K562 (cell line): ENCODE data around the gene POU2F1. TPM values are rescaled to one million over a fixed set of nuclear protein-coding genes. Genes with fewer than 3 reads are reported as not detected.

Experiments
- DLX4 ChIP-seq: fragments of 250-450 bp; sonication (Bioruptor Pico); IDR thresholded peaks from 2 replicates; pipeline ENCODE4 v1.6.1; 2021; ENCODE audit warnings: mild to moderate bottlenecking
- ELK1 ChIP-seq: sonication (generic); formaldehyde crosslinking; IDR thresholded peaks from 2 replicates; pipeline ENCODE4 v1.8.1; 2022; ENCODE audit warnings: missing genetic modification reagents
- FOXK1 ChIP-seq: sonication (generic); formaldehyde crosslinking; IDR thresholded peaks from 2 replicates; pipeline ENCODE4 v1.8.0; 2022; ENCODE audit warnings: missing genetic modification reagents, mild to moderate bottlenecking, borderline replicate concordance
- HMGXB4 ChIP-seq: sonication (generic); formaldehyde crosslinking; IDR thresholded peaks from 2 replicates; pipeline ENCODE4 v1.8.1; 2023; ENCODE audit warnings: mild to moderate bottlenecking, missing genetic modification reagents
- JUND ChIP-seq, 2 experiments: IDR thresholded peaks; 2 replicates in 1 of 2; 3 replicates in 1 of 2; pipeline ENCODE4 v1.6.1; 2011; ENCODE audit warnings: borderline replicate concordance in 2 of 2, low read depth in 2 of 2, low read length in 2 of 2, improper control_type of control experiment in 1 of 2, missing biosample characterization in 1 of 2, missing genetic modification characterization in 1 of 2, missing genetic modification reagents in 1 of 2
- MCM5 ChIP-seq: fragments of 450-650 bp; IDR thresholded peaks from 2 replicates; pipeline ENCODE4 v1.6.1; 2016; ENCODE audit warnings: low read depth
- MXD1 ChIP-seq: fragments of 250-450 bp; sonication (Bioruptor Pico); IDR thresholded peaks from 2 replicates; pipeline ENCODE4 v1.8.0; 2021; ENCODE audit warnings: borderline replicate concordance, mild to moderate bottlenecking, moderate library complexity; ENCODE audit not compliant: poor library complexity, severe bottlenecking
- RHOXF2B ChIP-seq: fragments of 250-450 bp; sonication (Bioruptor Pico); conservative IDR thresholded peaks from 2 replicates; pipeline ENCODE4 v1.5.1; 2021
- TCFL5 ChIP-seq: fragments of 250-450 bp; sonication (Bioruptor Pico); conservative IDR thresholded peaks from 2 replicates; pipeline ENCODE4 v1.6.1; 2021; ENCODE audit warnings: mild to moderate bottlenecking, moderate library complexity, matching md5 sums
- VEZF1 ChIP-seq: fragments of 200-800 bp; sonication (Bioruptor generic); IDR thresholded peaks from 2 replicates; pipeline ENCODE4 v1.6.1; 2017; ENCODE audit warnings: missing genetic modification characterization, missing compliant biosample characterization
- ZKSCAN8 ChIP-seq: fragments of 200-800 bp; sonication (Bioruptor generic); IDR thresholded peaks from 2 replicates; pipeline ENCODE4 v1.6.1; 2016; ENCODE audit warnings: missing genetic modification characterization, missing compliant biosample characterization
- ZNF280B ChIP-seq: fragments of 250-450 bp; sonication (Bioruptor Pico); IDR thresholded peaks from 2 replicates; pipeline ENCODE4 v1.5.1; 2021; ENCODE audit warnings: mild to moderate bottlenecking
- ZNF311 ChIP-seq: fragments of 250-450 bp; sonication (Bioruptor Pico); IDR thresholded peaks from 2 replicates; pipeline ENCODE4 v1.4.0; 2020; ENCODE audit warnings: mild to moderate bottlenecking, moderate library complexity
- ZNF324 ChIP-seq: fragments of 250-450 bp; sonication (Bioruptor Pico); IDR thresholded peaks from 2 replicates; pipeline ENCODE4 v1.4.0; 2020; ENCODE audit warnings: mild to moderate bottlenecking
- ZNF592 ChIP-seq: fragments of 450-650 bp; IDR thresholded peaks from 2 replicates; pipeline ENCODE4 v1.6.1; 2017; ENCODE audit warnings: antibody characterized with exemption, mild to moderate bottlenecking
- ZNF696 ChIP-seq: fragments of 250-450 bp; sonication (Bioruptor Pico); conservative IDR thresholded peaks from 2 replicates; pipeline ENCODE4 v1.4.0; 2020; ENCODE audit warnings: mild to moderate bottlenecking, moderate library complexity
- polyA plus RNA-seq, 8 experiments: library from polyadenylated mRNA; depleted of rRNA in 4 of 8; stranded (reverse) in 5 of 8; unstranded in 3 of 8; fragments of >200 nt; fragmentation: Nextera tagmentation in 2 of 8; fragmentation: Illumina TruSeq in 1 of 8; extraction: Ambion mirVana in 2 of 8; extraction: Trizol in 1 of 8; gene quantifications; 2 replicates each; pipeline versions ENCODE4 v1.2.1 to v1.2.3, GENCODE V29; 2011 to 2014; ENCODE audit warnings: inconsistent platforms in 1 of 8, missing spikeins in 1 of 8
- total RNA-seq, 7 experiments: library from RNA; depleted of rRNA in 6 of 7; stranded (reverse); fragments of >200 nt in 6 of 7; fragmentation: Illumina TruSeq in 2 of 7; extraction: Trizol in 2 of 7; gene quantifications; 2 replicates each; pipeline versions ENCODE4 v1.2.1 to v1.2.3, GENCODE V29; 2011 to 2021; ENCODE audit warnings: low replicate concordance in 1 of 7

The POU2F1 gene
- total and polyA plus RNA-seq, 9 of the 15 experiments (the other 6 are each of a cell fraction or from before 2014, with no cell fraction given): 2.6 to 22.3 (median 8.8) TPM

GRCh38 chr1:167249702-167250101, 29.0 kb downstream of the POU2F1 start (continued):
- TF ChIP-seq HMGXB4: no peak
- no peak for TF ChIP-seq ZNF696 (CRISPR knock-in tag)
- peak; percentile 92 for TF ChIP-seq ZNF592
- no peak for TF ChIP-seq ELK1
- TF ChIP-seq MXD1 (CRISPR knock-in tag): no peak
- no peak for TF ChIP-seq MCM5
- TF ChIP-seq ZNF311: peak; percentile 63; the same call in 1 of the 2 replicates
- no peak for TF ChIP-seq ZNF280B (CRISPR knock-in tag)
- TF ChIP-seq ZKSCAN8: no peak
- TF ChIP-seq TCFL5 (CRISPR knock-in tag): 0 out of 2 replicates have a peak, but pooled peaks have one; percentile 18
- no peak for TF ChIP-seq RHOXF2B (CRISPR knock-in tag)
- no peak for TF ChIP-seq FOXK1 (CRISPR knock-in tag)
- 0 out of 2 replicates have a peak, but pooled peaks have one; percentile 9 for TF ChIP-seq JUND (IDR thresholded peaks at IDR 0.05; ENCODE audit: borderline replicate concordance, low read depth, low read length)
- TF ChIP-seq JUND (tag; IDR thresholded peaks at IDR 0.05; ENCODE audit: borderline replicate concordance, low read depth, low read length): peak; percentile 68; the same call in 1 of the 3 replicates
- no peak for TF ChIP-seq VEZF1 (CRISPR knock-in tag)
- no peak for TF ChIP-seq ZNF324
- no peak for TF ChIP-seq DLX4 (CRISPR knock-in tag)
